GM18519 (cell line): ENCODE measurements around the gene ZNF66.
"Not testable (repeated sequence)": the region's sequence is repeated elsewhere in the genome, so short reads cannot be mapped to it uniquely, and the experiment has no call there.

Experiments used
- ATAC-seq: cut with Tn5 transposase; IDR thresholded peaks from one replicate; pipeline ENCODE4 v1.9.1; 2021; ENCODE audit warnings: mild to moderate bottlenecking, moderate library complexity; ENCODE audit not compliant: unreplicated experiment, low FRiP score

ZNF66 gene

DNA sequence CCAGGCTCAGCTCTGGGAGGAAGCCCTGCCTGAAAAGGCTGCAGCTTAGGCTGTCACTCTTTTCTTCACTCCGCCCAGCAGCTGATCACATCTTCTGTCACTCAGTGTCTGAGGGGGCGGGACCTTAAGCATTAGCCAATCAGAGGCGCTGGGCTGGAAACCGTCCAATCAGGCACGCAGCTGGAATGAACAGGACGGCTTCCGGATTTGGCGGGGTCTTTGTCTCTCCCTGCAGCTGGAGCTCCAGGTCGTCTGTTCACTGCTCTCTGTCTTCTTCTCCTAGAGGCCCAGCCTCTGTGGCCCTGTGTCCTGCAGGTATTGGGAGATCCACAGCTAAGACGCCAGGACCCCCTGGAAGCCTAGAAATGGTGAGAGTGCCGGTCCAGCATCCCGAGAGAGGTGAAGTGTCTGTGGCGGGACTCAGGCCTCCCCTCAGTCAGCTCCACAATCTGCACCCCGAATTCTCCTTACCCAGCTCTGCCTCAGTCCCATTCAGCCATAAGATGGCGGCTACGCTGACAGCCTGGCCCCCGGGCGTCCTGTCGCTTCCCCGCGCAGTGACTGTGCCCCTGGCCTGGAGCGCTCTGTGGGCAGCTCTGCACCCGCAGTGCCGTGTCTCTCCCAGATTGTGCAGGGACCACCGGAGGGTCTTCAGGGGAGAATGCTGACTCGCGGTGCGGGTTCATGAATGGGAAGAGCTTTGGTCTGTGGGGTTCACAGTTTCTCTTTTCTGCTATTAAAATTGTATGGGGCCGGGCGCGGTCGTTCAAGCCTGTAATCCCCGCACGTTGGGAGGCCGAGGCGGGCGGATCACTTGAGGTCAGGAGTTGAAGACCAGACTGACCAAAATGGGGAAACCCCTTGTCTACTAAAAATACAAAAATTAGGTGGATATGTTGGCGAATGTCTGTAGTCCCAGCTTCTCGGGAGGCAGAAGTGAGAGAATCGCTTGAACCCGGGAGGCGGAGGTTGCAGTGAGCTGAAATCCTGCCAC lies at the start of gene ZNF66:
ZNF66 (plus strand) TSS at position 222 of the 994 bp plus-strand sequence; CDS start at position 366, 144 bp downstream.
- ATAC-seq: peak; percentile 97

DNA sequence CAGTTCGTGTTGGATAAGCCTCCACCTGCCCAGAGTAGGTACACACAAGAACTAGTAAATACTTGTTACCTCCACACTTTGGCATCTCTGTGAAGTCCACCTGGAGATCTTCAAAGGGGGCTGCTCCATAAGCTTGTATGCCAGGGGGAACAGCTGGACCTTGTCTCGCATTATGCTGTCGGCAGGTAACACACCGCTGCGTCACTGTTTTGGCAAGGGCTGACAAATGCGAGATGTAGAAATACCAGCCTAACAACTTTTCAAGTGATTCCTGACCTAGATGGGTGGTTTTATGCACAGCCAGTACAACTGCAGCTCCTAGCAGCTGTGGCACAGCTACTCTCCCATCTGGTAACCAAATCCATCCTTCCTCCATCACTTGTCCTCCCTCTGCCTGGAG lies 25.9 kb upstream of the ZNF66 start:
- not testable (repeated sequence) for ATAC-seq

DNA sequence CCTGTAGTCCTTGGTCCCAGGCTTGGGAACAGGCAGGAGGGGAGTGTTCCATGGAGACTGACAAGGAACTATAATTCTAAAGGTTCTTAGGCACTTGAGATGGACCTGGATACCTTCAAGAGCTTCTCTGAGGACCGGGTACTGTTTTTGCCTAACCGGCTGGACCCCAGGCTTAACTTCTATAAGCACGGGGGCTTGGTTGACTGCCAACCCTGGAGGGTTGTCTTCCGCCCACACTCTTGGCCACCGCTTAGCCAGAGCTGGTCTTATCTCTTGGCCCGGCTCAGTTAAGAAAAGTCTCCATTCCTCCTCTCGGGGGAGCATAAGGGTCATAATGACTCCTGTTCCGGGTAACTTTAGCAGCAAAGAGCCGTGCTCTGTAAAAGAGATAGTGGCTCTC lies 23.8 kb upstream of the ZNF66 start:
- ATAC-seq: not testable (repeated sequence)

DNA sequence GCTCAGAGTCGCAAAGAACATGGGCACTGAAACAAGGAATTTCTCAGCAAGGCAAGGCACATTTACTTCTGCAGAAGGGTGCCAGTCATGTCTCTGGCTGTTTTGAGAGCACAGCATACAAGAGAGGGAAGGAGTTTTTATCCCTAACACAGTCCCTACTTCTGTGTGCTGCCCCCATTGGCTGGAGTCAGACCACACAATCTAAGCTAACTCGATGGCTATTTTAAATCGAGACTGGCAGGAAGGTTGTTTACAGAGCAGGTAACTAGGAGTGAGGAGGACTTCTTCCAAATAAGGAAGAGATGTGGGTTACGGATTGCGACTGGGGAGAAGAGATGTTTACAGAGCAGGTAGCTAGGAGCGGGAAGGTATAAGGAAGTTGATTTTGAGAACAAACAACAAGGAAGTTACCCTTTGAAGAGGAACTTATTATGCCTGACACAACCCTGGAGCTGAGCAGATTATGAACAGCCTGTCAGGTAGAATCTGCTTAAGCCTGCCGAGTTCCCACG lies 6.8 kb upstream of the ZNF66 start:
- ATAC-seq: not testable (repeated sequence)

DNA sequence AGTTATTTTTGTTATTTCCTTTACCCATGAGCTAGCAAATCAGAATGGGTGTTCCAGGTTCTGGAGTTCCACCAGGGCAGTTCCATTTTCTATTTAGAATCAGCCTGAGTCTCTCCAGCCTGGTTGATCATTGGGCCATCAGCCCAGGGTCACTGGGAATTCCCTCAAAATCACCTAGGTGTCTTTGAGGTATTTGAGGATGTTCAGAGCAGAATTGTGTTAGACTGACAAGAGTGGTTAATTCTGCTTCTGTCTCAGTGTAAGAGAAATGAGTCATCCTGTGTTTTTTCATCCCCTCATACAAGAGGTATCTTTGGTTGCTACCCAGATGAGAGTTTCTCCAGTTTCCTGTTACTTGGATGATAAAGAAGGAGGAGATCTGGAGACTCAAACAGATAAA lies 11.7 kb downstream of the ZNF66 start:
- ATAC-seq: no peak

DNA sequence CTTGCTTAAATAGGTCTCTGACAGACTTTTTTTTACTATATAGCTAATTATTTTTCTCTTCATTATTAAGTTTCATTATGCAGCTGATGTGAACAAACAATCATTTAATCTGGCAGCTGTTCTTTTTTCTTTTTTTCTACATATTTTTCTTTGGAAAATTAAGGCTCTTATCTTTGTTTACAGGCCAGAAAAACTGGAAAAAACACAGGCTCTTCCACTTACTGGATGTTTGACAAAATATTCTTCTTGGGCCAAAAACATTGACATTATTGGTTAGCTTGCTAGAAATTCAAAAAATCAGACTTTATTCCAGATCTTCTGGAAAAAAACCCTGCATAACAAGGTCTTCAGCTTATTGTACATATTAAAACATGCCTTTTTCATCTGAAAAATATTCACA lies 15.7 kb downstream of the ZNF66 start:
- ATAC-seq: no peak

DNA sequence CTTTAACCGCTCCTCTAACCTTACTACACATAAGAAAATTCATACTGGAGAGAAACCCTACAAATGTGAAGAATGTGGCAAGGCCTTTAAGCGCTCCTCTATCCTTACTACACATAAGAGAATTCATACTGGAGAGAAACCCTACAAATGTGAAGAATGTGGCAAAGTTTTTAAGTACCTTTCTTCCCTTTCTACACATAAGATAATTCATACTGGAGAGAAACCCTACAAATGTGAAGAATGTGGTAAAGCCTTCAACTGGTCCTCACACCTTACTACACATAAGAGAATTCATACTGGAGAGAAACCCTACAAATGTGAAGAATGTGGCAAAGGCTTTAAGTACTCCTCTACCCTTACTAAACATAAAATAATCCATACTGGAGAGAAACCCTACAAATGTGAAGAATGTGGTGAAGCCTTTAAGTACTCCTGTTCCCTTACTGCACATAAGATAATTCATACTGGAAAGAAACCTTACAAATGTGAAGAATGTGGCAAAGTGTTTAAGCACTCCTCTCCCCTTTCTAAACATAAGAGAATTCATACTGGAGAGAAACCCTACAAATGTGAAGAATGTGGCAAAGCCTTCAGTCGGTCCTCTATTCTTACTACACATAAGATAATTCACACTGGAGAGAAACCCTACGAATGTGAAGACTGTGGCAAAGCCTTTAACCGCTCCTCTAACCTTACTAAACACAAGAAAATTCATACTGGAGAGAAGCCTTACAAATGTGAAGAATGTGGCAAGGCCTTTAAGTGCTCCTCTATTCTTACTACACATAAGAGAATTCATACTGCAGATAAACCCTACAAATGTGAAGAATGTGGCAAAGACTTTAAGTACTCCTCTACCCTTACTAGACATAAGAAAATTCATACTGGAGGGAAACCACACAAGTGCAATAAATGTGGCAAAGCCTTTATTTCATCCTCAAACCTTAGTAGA lies 30.5 kb downstream of the ZNF66 start:
- not testable (repeated sequence) for ATAC-seq

DNA sequence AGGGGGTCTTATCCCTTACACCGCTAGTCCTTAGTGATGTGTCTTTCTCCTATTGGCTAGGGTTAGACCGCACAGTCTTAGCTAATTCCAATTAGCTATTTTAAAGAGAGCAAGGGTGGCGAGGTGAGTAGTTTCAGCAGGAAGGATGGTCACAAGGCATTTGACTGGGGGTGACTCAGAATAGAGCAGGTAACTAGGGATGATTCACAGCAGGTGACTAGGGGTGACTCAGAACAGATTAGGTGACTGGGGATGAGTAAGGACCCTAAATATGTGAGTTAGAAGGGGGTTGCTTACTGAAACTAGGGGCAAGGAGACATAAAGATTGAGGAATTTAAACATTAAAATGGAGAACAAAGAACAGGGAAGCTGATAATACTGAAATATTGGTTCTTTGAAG lies 64.3 kb downstream of the ZNF66 start:
- no peak for ATAC-seq
